Skeletal muscle cell (primary cell): ENCODE results near the gene SLC9C2.
"Not testable (repeated sequence)": the region's sequence is repeated elsewhere in the genome, so short reads cannot be mapped to it uniquely, and the experiment has no call there.

Experiments
- DNase-seq: peaks from one replicate; pipeline ENCODE4 v3.0.0-alpha.2; 2010; ENCODE audit warnings: low read depth
- H3K4me3 ChIP-seq: 2 replicates; pipeline ENCODE4 v1.5.1; 2011; ENCODE audit warnings: low read depth, mild to moderate bottlenecking, control low read depth, low read length, moderate library complexity

Gene SLC9C2

GRCh38 chr1:173493125-173493524 lies 109.7 kb downstream of the SLC9C2 start:
- not testable (repeated sequence) for DNase-seq, H3K4me3 ChIP-seq

GRCh38 chr1:173491508-173491907 lies 111.4 kb downstream of the SLC9C2 start:
- H3K4me3 ChIP-seq = no peak overlapping the region

GRCh38 chr1:173489929-173490328 lies 112.9 kb downstream of the SLC9C2 start:
- no peak overlapping the region for H3K4me3 ChIP-seq
- no peak for DNase-seq

More at GRCh38 chr1:173491508-173491907, 111.4 kb downstream of the SLC9C2 start:
- no peak for DNase-seq

GRCh38 chr1:173489149-173489600 lies 113.7 kb downstream of the SLC9C2 start:
- DNase-seq = no peak
- no peak overlapping the region for H3K4me3 ChIP-seq

- H3K4me3 ChIP-seq = no peak overlapping the region
- no peak for DNase-seq
Measured at GRCh38 chr1:173488001-173488400, 114.9 kb downstream of the SLC9C2 start.

- DNase-seq = no peak
- no peak overlapping the region for H3K4me3 ChIP-seq
Measured at GRCh38 chr1:173485401-173485800, 117.5 kb downstream of the SLC9C2 start.

GRCh38 chr1:173484276-173484675 lies 118.6 kb downstream of the SLC9C2 start:
- DNase-seq = no peak
- H3K4me3 ChIP-seq = no peak overlapping the region

- DNase-seq = no peak
- no peak overlapping the region for H3K4me3 ChIP-seq
Measured at GRCh38 chr1:173482683-173483082, 120.2 kb downstream of the SLC9C2 start.

GRCh38 chr1:173481195-173481772 lies 121.6 kb downstream of the SLC9C2 start:
- H3K4me3 ChIP-seq = no peak overlapping the region
- no peak for DNase-seq

- DNase-seq = no peak
- H3K4me3 ChIP-seq = peak overlapping the region; percentile 96
Measured at GRCh38 chr1:173479649-173480048, 123.2 kb downstream of the SLC9C2 start.

- peak; percentile 80 for DNase-seq
- H3K4me3 ChIP-seq = peak overlapping the region; percentile 96
Measured at GRCh38 chr1:173478094-173478674, 124.7 kb downstream of the SLC9C2 start.

- H3K4me3 ChIP-seq = peak within 1 kb of the TSS; percentile 96
- DNase-seq = peak; percentile 53
Measured at GRCh38 chr1:173477286-173478093, 125.4 kb downstream of the SLC9C2 start, which contains the start of gene PRDX6. PRDX6 (plus strand) TSS chr1:173477335; CDS start chr1:173477398, 63 bp downstream.

- H3K4me3 ChIP-seq = peak overlapping the region; percentile 96
- DNase-seq = peak; percentile 61
Measured at GRCh38 chr1:173476665-173477285, 126.1 kb downstream of the SLC9C2 start.

- no peak for DNase-seq
- H3K4me3 ChIP-seq = peak overlapping the region; percentile 68
Measured at GRCh38 chr1:173476197-173476664, 126.6 kb downstream of the SLC9C2 start.

GRCh38 chr1:173475564-173476196 lies 127.2 kb downstream of the SLC9C2 start:
- peak; percentile 56 for DNase-seq
- peak overlapping the region; percentile 68 for H3K4me3 ChIP-seq

GRCh38 chr1:173474780-173475421 lies 128.0 kb downstream of the SLC9C2 start:
- H3K4me3 ChIP-seq = peak overlapping the region; percentile 68
- not testable (repeated sequence) for DNase-seq

GRCh38 chr1:173474097-173474779 lies 128.6 kb downstream of the SLC9C2 start:
- no peak for DNase-seq
- no peak overlapping the region for H3K4me3 ChIP-seq

GRCh38 chr1:173473599-173474011 lies 129.3 kb downstream of the SLC9C2 start:
- H3K4me3 ChIP-seq = no peak overlapping the region
- no peak for DNase-seq
